Liver (tissue), 9 donors: ENCODE measurements around the gene FUCA1. TPM values are rescaled to one million over a fixed set of nuclear protein-coding genes. Genes with fewer than 3 reads are reported as not detected.

Source experiments
- DNase-seq: peaks from one replicate; pipeline ENCODE4 v3.0.0-alpha.2; 2017; ENCODE audit warnings: low spot score
- H3K27ac ChIP-seq, 2 donors: one replicate each; pipeline ENCODE4 v1.7.0; 2013; ENCODE audit warnings: inconsistent platforms in 2 of 2, low read length in 2 of 2, control low read depth in 1 of 2, low read depth in 1 of 2, mild to moderate bottlenecking in 1 of 2
- H3K27me3 ChIP-seq, 4 donors: one replicate each; pipeline versions ENCODE4 v1.6.1 to v1.7.0; 2013; ENCODE audit warnings: low read length in 3 of 4, inconsistent platforms in 1 of 4, mild to moderate bottlenecking in 1 of 4, moderate library complexity in 1 of 4; ENCODE audit not compliant: control insufficient read depth in 4 of 4, insufficient read depth in 4 of 4
- H3K36me3 ChIP-seq, 4 donors: one replicate each; pipeline versions ENCODE4 v1.6.1 to v1.7.0; 2013; ENCODE audit warnings: low read length in 3 of 4, mild to moderate bottlenecking in 3 of 4, low read depth in 1 of 4, moderate library complexity in 1 of 4; ENCODE audit not compliant: control insufficient read depth in 4 of 4, insufficient read depth in 3 of 4
- H3K4me1 ChIP-seq, 4 donors: one replicate each; pipeline versions ENCODE4 v1.6.1 to v1.7.0; 2013; ENCODE audit warnings: low read length in 3 of 4, mild to moderate bottlenecking in 3 of 4, moderate library complexity in 1 of 4; ENCODE audit not compliant: control insufficient read depth in 4 of 4, insufficient read depth in 4 of 4
- H3K4me3 ChIP-seq, 3 donors: one replicate each; pipeline versions ENCODE4 v1.6.1 to v1.7.0; 2013; ENCODE audit warnings: low read length in 3 of 3, control low read depth in 1 of 3, low read depth in 1 of 3, mild to moderate bottlenecking in 1 of 3
- H3K9ac ChIP-seq, 2 donors: one replicate each; pipeline ENCODE4 v1.7.0; 2013; ENCODE audit warnings: low read length in 2 of 2, mild to moderate bottlenecking in 2 of 2, moderate library complexity in 2 of 2, control low read depth in 1 of 2, low read depth in 1 of 2
- H3K9me3 ChIP-seq, 4 donors: one replicate each; pipeline versions ENCODE4 v1.6.1 to v1.7.0; 2013; ENCODE audit warnings: low read length in 3 of 4; ENCODE audit not compliant: control insufficient read depth in 4 of 4
- CTCF ChIP-seq: fragments of 150-350 bp; IDR thresholded peaks from 2 replicates; pipeline ENCODE4 v1.5.1; 2017; ENCODE audit warnings: improper control_type of control experiment, low read depth, low read length; ENCODE audit not compliant: missing input control
- EGR1 ChIP-seq, 2 donors: IDR thresholded peaks; 2 replicates each; pipeline ENCODE4 v1.6.1; 2016 to 2018; ENCODE audit warnings: antibody characterized with exemption in 2 of 2, low read depth in 2 of 2
- FOXA1 ChIP-seq: IDR thresholded peaks from 2 replicates; pipeline ENCODE4 v1.6.1; 2016; ENCODE audit warnings: antibody characterized with exemption
- FOXA2 ChIP-seq: IDR thresholded peaks from 2 replicates; pipeline ENCODE4 v1.6.1; 2016; ENCODE audit warnings: antibody characterized with exemption
- GABPA ChIP-seq, 2 donors: IDR thresholded peaks in 1 of 2; conservative IDR thresholded peaks in 1 of 2; 2 replicates each; pipeline ENCODE4 v1.6.1; 2016; ENCODE audit warnings: antibody characterized with exemption in 2 of 2, mild to moderate bottlenecking in 1 of 2, moderate library complexity in 1 of 2
- HNF4A ChIP-seq, 2 donors: conservative IDR thresholded peaks; 2 replicates each; pipeline ENCODE4 v1.6.1; 2016; ENCODE audit warnings: antibody characterized with exemption in 2 of 2, mild to moderate bottlenecking in 2 of 2
- HNF4G ChIP-seq: IDR thresholded peaks from 2 replicates; pipeline ENCODE4 v1.6.1; 2016; ENCODE audit warnings: antibody characterized with exemption
- JUND ChIP-seq, 2 donors: IDR thresholded peaks; 2 replicates each; pipeline ENCODE4 v1.6.1; 2016; ENCODE audit warnings: antibody characterized with exemption in 2 of 2
- NR2F2 ChIP-seq: IDR thresholded peaks from 2 replicates; pipeline ENCODE4 v1.6.1; 2016; ENCODE audit warnings: antibody characterized with exemption
- RAD21 ChIP-seq, 2 donors: IDR thresholded peaks; 2 replicates each; pipeline ENCODE4 v1.6.1; 2016; ENCODE audit warnings: antibody characterized with exemption in 2 of 2, mild to moderate bottlenecking in 2 of 2
- RXRA ChIP-seq, 2 donors: IDR thresholded peaks; 2 replicates each; pipeline ENCODE4 v1.6.1; 2017 to 2018; ENCODE audit warnings: antibody characterized with exemption in 2 of 2, mild to moderate bottlenecking in 1 of 2
- SP1 ChIP-seq: IDR thresholded peaks from 2 replicates; pipeline ENCODE4 v1.6.1; 2018; ENCODE audit warnings: antibody characterized with exemption, mild to moderate bottlenecking
- TAF1 ChIP-seq: conservative IDR thresholded peaks from 2 replicates; pipeline ENCODE4 v1.6.1; 2016; ENCODE audit warnings: antibody characterized with exemption, mild to moderate bottlenecking
- YY1 ChIP-seq: IDR thresholded peaks from 2 replicates; pipeline ENCODE4 v1.6.1; 2016; ENCODE audit warnings: antibody characterized with exemption, mild to moderate bottlenecking
- ZBTB33 ChIP-seq: IDR thresholded peaks from 2 replicates; pipeline ENCODE4 v1.6.1; 2016; ENCODE audit warnings: antibody characterized with exemption
- WGBS: extraction: QIAGEN DNeasy Blood & Tissue Kit; methylation state at CpG from one replicate; pipeline ENCODE4 v1.1.7; 2013; 5-methylcytosine and 5-hydroxymethylcytosine counted together
- polyA plus RNA-seq, 2 donors: library from polyadenylated mRNA; stranded (reverse) in 1 of 2; unstranded in 1 of 2; fragments of 200-250 nt in 1 of 2; fragments of >200 nt in 1 of 2; fragmentation: Nextera tagmentation in 1 of 2; extraction: Ambion mirVana in 1 of 2; gene quantifications; one replicate each; pipeline versions ENCODE4 v1.2.1 to v1.2.3, GENCODE V29; 2013 to 2015
- total RNA-seq, 2 donors: library from RNA; depleted of rRNA; stranded (reverse); fragments of >200 nt; gene quantifications; one replicate each; pipeline ENCODE4 v1.2.3, GENCODE V29; 2014
- TF ChIP-seq, protein P1 (sequence below): IDR thresholded peaks from 2 replicates; pipeline ENCODE4 v1.6.1; 2016; ENCODE audit warnings: antibody characterized with exemption
- TF ChIP-seq, protein P2 (sequence below): IDR thresholded peaks from 2 replicates; pipeline ENCODE4 v1.6.1; 2016; ENCODE audit warnings: antibody characterized with exemption
- donor health status: healthy.
- donor health status: healthy.
- donor health status: healthy.
- donor health status: healthy.
- donor health status: healthy.

FUCA1 gene
- total and polyA plus RNA-seq, 4 donors, result 33.8 to 58.0 (median 44.7) TPM

DNA sequence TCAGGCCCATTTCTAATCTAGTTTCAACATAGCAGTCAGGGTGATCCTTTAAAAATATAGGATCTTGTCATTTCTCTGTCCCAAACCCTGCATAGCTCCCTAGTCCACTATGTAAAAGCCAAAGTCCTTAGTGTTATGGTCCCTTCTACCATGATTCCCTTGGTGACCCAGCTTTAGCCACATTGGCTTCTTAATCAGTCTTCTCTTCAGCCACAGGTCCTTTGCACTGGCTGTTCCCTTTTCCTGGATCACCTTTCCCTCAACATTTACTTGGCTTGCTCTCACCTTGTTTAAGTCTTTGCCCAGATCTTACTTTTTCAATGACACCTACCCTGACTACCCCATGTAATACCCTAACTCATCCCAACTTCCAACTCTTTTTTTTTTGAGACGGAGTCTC, 11.7 kb upstream of the FUCA1 start:
- no peak overlapping the region for H3K9ac ChIP-seq
- H3K4me1 ChIP-seq, result no peaks in the 10 kb centered on the region
- TF ChIP-seq FOXA2 (no peak), TAF1 (no peak), YY1 (no peak), CTCF (no peak), EGR1 (IDR thresholded peaks at IDR 0.05; ENCODE audit: low read depth in 2 of 2) (no peak), HNF4A (conservative IDR thresholded peaks at IDR 0.05) (no peak), ZBTB33 (no peak), SP1 (no peak), FOXA1 (no peak), NR2F2 (no peak)
- TF ChIP-seq, protein P1, sequence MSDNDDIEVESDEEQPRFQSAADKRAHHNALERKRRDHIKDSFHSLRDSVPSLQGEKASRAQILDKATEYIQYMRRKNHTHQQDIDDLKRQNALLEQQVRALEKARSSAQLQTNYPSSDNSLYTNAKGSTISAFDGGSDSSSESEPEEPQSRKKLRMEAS, result no peak
- no peak overlapping the region for H3K4me3 ChIP-seq
- DNase-seq, result no peak
- WGBS, result 100% methylated on average over 1 of the region's 1 CpG
- H3K27ac ChIP-seq, result no peak overlapping the region
- H3K9me3 ChIP-seq, result peaks cover 0 to 25% (median 13%) of the 10 kb centered on the region in 4 donors
- no peaks in the 10 kb centered on the region for H3K36me3 ChIP-seq
- no peaks in the 10 kb centered on the region for H3K27me3 ChIP-seq

DNA sequence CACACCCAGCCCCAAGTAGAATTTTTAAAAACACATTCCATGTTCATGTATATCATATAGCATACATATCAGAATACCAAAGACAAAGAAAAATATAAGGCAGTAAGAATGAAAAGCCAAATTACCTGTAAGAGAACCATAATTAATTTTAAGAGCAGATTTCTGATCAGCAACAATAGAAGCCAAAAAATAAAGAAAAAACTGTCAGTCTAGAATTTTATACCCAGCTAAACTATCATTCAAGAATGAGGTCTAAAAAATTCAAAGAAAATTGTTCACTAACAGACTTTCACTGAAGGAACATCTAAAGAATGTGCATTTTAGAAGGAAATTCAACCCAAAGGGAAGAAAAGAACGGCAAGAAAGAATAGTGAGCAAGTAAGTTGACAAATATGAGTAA, 10.6 kb upstream of the FUCA1 start:
- H3K9me3 ChIP-seq, result peaks cover 0 to 25% (median 13%) of the 10 kb centered on the region in 4 donors
- no peaks in the 10 kb centered on the region for H3K27me3 ChIP-seq
- H3K4me3 ChIP-seq, result no peak overlapping the region
- no peak overlapping the region for H3K27ac ChIP-seq
- no peaks in the 10 kb centered on the region for H3K4me1 ChIP-seq
- H3K9ac ChIP-seq, result no peak overlapping the region
- DNase-seq, result no peak
- 70% methylated on average over 1 of the region's 1 CpG for WGBS
- no peak for TF ChIP-seq EGR1 (IDR thresholded peaks at IDR 0.05; ENCODE audit: low read depth in 2 of 2)
- TF ChIP-seq CTCF, result no peak
- TF ChIP-seq, protein P2, sequence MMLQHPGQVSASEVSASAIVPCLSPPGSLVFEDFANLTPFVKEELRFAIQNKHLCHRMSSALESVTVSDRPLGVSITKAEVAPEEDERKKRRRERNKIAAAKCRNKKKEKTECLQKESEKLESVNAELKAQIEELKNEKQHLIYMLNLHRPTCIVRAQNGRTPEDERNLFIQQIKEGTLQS, result no peak
- no peak for TF ChIP-seq HNF4A (conservative IDR thresholded peaks at IDR 0.05)
- TF ChIP-seq RXRA (IDR thresholded peaks at IDR 0.05), result no peak
- no peak for TF ChIP-seq SP1
- TF ChIP-seq, protein P1, result no peak
- no peak for TF ChIP-seq FOXA2
- no peak for TF ChIP-seq ZBTB33
- TF ChIP-seq RAD21 (IDR thresholded peaks at IDR 0.05), result no peak
- no peak for TF ChIP-seq TAF1
- TF ChIP-seq GABPA (IDR thresholded peaks at IDR 0.05 in 1 of 2, conservative IDR thresholded peaks at IDR 0.05 in 1 of 2), result no peak
- TF ChIP-seq HNF4G, result no peak
- TF ChIP-seq YY1, result no peak
- no peak for TF ChIP-seq NR2F2
- TF ChIP-seq JUND (IDR thresholded peaks at IDR 0.05), result no peak
- H3K36me3 ChIP-seq, result no peaks in the 10 kb centered on the region
